Measurements from ENCODE around the gene TWIST2. TPM values are rescaled to one million over a fixed set of nuclear protein-coding genes. Genes with fewer than 3 reads are reported as not detected.

Gene TWIST2
- total RNA-seq: 0.20 and 0.44 TPM in 2 replicates

GRCh38 chr2:238847841-238848690, at the start of gene TWIST2:
TWIST2 (plus strand) TSS chr2:238848085; CDS start chr2:238848216, 131 bp downstream.
- peak; percentile 53 to 88 for DNase-seq (ENCODE audit: low read depth in 2 of 2)

- DNase-seq (ENCODE audit: low read depth in 2 of 2): no peak
These were observed 46.1 kb upstream of the TWIST2 start for GRCh38 chr2:238801791-238802190.

GRCh38 chr2:238802957-238803356, 44.9 kb upstream of the TWIST2 start:
- no peak for DNase-seq (ENCODE audit: low read depth in 2 of 2)

GRCh38 chr2:238803996-238804870, 43.7 kb upstream of the TWIST2 start:
- DNase-seq (ENCODE audit: low read depth in 2 of 2): no peak

GRCh38 chr2:238808761-238809160, 39.1 kb upstream of the TWIST2 start:
- DNase-seq (ENCODE audit: low read depth in 2 of 2): no peak

- DNase-seq (ENCODE audit: low read depth in 2 of 2): no peak
These were observed 37.6 kb upstream of the TWIST2 start for GRCh38 chr2:238810321-238810720.

GRCh38 chr2:238811293-238811692, 36.6 kb upstream of the TWIST2 start:
- DNase-seq (ENCODE audit: low read depth in 2 of 2): no peak

GRCh38 chr2:238811759-238812158, 36.1 kb upstream of the TWIST2 start:
- no peak for DNase-seq (ENCODE audit: low read depth in 2 of 2)

GRCh38 chr2:238813109-238813508, 34.8 kb upstream of the TWIST2 start:
- no peak for DNase-seq (ENCODE audit: low read depth in 2 of 2)

GRCh38 chr2:238814815-238815214, 33.1 kb upstream of the TWIST2 start:
- no peak for DNase-seq (ENCODE audit: low read depth in 2 of 2)

- no peak for DNase-seq (ENCODE audit: low read depth in 2 of 2)
These were observed 31.6 kb upstream of the TWIST2 start for GRCh38 chr2:238816291-238816690.

- DNase-seq (ENCODE audit: low read depth in 2 of 2): no peak
These were observed 30.5 kb upstream of the TWIST2 start for GRCh38 chr2:238817382-238817781.

- no peak for DNase-seq (ENCODE audit: low read depth in 2 of 2)
These were observed 30.0 kb upstream of the TWIST2 start for GRCh38 chr2:238817891-238818290.

GRCh38 chr2:238818561-238818960, 29.3 kb upstream of the TWIST2 start:
- peak in 1 of 2 donors; percentile 50 for DNase-seq (ENCODE audit: low read depth in 2 of 2)

GRCh38 chr2:238820197-238820596, 27.7 kb upstream of the TWIST2 start:
- no peak for DNase-seq (ENCODE audit: low read depth in 2 of 2)

GRCh38 chr2:238820916-238821315, 27.0 kb upstream of the TWIST2 start:
- DNase-seq (ENCODE audit: low read depth in 2 of 2): no peak

GRCh38 chr2:238821391-238821790, 26.5 kb upstream of the TWIST2 start:
- DNase-seq (ENCODE audit: low read depth in 2 of 2): peak in 1 of 2 donors; percentile 45

GRCh38 chr2:238821944-238822670, 25.8 kb upstream of the TWIST2 start:
- DNase-seq (ENCODE audit: low read depth in 2 of 2): no peak

GRCh38 chr2:238822955-238823354, 24.9 kb upstream of the TWIST2 start:
- no peak for DNase-seq (ENCODE audit: low read depth in 2 of 2)

GRCh38 chr2:238831177-238831576, 16.7 kb upstream of the TWIST2 start:
- DNase-seq (ENCODE audit: low read depth in 2 of 2): no peak

- no peak for DNase-seq (ENCODE audit: low read depth in 2 of 2)
These were observed 12.9 kb upstream of the TWIST2 start for GRCh38 chr2:238834982-238835381.
